ENCODE results near the gene AK5. TPM values are rescaled to one million over a fixed set of nuclear protein-coding genes. Genes with fewer than 3 reads are reported as not detected.

Gene AK5
- total and polyA plus RNA-seq, 2 of the 4 experiments (the other 2 are of a cell fraction) = 22.5 to 25.8 TPM

DNA sequence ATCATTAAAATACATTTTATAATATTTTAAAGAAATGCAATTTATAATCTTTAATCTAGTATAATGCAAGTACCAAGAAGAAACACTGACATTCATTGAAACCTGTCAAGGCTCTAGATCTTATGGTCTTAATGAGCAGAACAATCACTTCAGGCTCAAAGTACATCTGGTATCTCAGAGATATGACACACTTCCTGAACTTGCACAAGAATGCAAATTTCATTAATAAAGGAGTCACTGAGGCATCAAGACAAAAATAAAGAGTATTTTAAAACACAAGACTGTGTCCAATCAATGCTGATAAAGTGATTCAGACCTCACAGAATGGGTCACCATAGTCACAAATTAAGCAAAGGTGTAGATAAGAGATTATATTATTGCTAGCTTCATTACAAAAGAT lies 178.1 kb downstream of the AK5 start:
- H3K9me3 ChIP-seq (ENCODE audit: control insufficient read depth, insufficient read depth, low read length) = 0 out of 2 replicates have a peak, but pooled peaks cover 2% of the 10 kb centered on the region
- TF ChIP-seq NFE2L2 (IDR thresholded peaks at IDR 0.05; ENCODE audit: low read depth, low read length) (no peak), MAZ (IDR thresholded peaks at IDR 0.05; ENCODE audit: borderline replicate concordance, low read depth, low read length) (no peak), CEBPB (IDR thresholded peaks at IDR 0.05; ENCODE audit: low read depth, low read length) (peak; percentile 75), RCOR1 (IDR thresholded peaks at IDR 0.05; ENCODE audit: insufficient replicate concordance, low read length) (no peak), RAD21 (IDR thresholded peaks at IDR 0.05; ENCODE audit: low read length) (no peak), FOS (IDR thresholded peaks at IDR 0.05; ENCODE audit: low read depth, low read length) (no peak), MXI1 (IDR thresholded peaks at IDR 0.05; ENCODE audit: borderline replicate concordance, low read depth, low read length) (no peak)
- TF ChIP-seq, protein P1, sequence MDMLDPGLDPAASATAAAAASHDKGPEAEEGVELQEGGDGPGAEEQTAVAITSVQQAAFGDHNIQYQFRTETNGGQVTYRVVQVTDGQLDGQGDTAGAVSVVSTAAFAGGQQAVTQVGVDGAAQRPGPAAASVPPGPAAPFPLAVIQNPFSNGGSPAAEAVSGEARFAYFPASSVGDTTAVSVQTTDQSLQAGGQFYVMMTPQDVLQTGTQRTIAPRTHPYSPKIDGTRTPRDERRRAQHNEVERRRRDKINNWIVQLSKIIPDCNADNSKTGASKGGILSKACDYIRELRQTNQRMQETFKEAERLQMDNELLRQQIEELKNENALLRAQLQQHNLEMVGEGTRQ (IDR thresholded peaks at IDR 0.05; ENCODE audit: low read depth, low read length) = no peak
- TF ChIP-seq, protein P2, sequence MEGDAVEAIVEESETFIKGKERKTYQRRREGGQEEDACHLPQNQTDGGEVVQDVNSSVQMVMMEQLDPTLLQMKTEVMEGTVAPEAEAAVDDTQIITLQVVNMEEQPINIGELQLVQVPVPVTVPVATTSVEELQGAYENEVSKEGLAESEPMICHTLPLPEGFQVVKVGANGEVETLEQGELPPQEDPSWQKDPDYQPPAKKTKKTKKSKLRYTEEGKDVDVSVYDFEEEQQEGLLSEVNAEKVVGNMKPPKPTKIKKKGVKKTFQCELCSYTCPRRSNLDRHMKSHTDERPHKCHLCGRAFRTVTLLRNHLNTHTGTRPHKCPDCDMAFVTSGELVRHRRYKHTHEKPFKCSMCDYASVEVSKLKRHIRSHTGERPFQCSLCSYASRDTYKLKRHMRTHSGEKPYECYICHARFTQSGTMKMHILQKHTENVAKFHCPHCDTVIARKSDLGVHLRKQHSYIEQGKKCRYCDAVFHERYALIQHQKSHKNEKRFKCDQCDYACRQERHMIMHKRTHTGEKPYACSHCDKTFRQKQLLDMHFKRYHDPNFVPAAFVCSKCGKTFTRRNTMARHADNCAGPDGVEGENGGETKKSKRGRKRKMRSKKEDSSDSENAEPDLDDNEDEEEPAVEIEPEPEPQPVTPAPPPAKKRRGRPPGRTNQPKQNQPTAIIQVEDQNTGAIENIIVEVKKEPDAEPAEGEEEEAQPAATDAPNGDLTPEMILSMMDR (conservative IDR thresholded peaks at IDR 0.05; ENCODE audit: low read depth, low read length) = no peak
- H3K4me2 ChIP-seq (ENCODE audit: low read depth, low read length) = peak overlapping the region; percentile 52; the same call in 1 of the 2 replicates
- H3K56ac ChIP-seq (ENCODE audit: extremely low read depth, insufficient read depth, low read length) = no peak overlapping the region
- ChIA-PET CTCF (no interaction called here), POLR2A (ENCODE audit: unreplicated experiment) (no interaction called here)
- in situ Hi-C loops (cut with MboI; ENCODE audit: low sequenced_read_pairs) (no loop called here), intact Hi-C loops (cut with micrococcal nuclease) (no loop called here), dilution Hi-C loops (cut with HindIII; ENCODE audit: low sequenced_read_pairs, unreplicated experiment) (no loop called here)
- peak; percentile 46 for DNase-seq
- no peak overlapping the region for H3K9ac ChIP-seq (ENCODE audit: low read depth, low read length)
- H2BK5ac ChIP-seq (ENCODE audit: low read depth, low read length, poor library complexity, severe bottlenecking) = peak overlapping the region; percentile 84
- H3K4ac ChIP-seq (ENCODE audit: low read depth, low read length) = peak overlapping the region; percentile 8; the same call in 1 of the 2 replicates
- peaks cover 0 to 17% of the 10 kb centered on the region in 2 experiments; a peak in 1 of 4 replicates for H3K79me1 ChIP-seq (ENCODE audit: low read depth in 1 of 2, low read length in 2 of 2)
- no peak overlapping the region for H4K91ac ChIP-seq (ENCODE audit: insufficient read depth, low read depth, low read length)
- no peak overlapping the region for H2AK5ac ChIP-seq (ENCODE audit: low read depth, low read length)
- peak; percentile 60 for ATAC-seq (ENCODE audit: low read depth)
- H4K8ac ChIP-seq (ENCODE audit: low read depth in 2 of 2, low read length in 2 of 2) = no peak overlapping the region; a peak in 2 of 4 replicates
- no peak overlapping the region for H4K5ac ChIP-seq (ENCODE audit: low read depth, low read length)
- H3K9me1 ChIP-seq (ENCODE audit: insufficient read depth, low read length) = peaks cover 10% of the 10 kb centered on the region
- no peak overlapping the region for H3K18ac ChIP-seq (ENCODE audit: low read depth, low read length)
- H2AK9ac ChIP-seq (replicated peaks; ENCODE audit: low read depth, low read length, poor library complexity) = no peak overlapping the region
- no peaks in the 10 kb centered on the region for H4K20me1 ChIP-seq (ENCODE audit: insufficient read depth, low read length)
- H3K4me1 ChIP-seq (ENCODE audit: control insufficient read depth, insufficient read depth, low read length) = peaks cover 6% of the 10 kb centered on the region; the same call in 1 of the 2 replicates
- H2BK20ac ChIP-seq (ENCODE audit: low read depth, low read length) = no peak overlapping the region
- H3K36me3 ChIP-seq (ENCODE audit: control insufficient read depth, insufficient read depth, low read length) = no peaks in the 10 kb centered on the region
- H3K4me3 ChIP-seq (ENCODE audit: insufficient read depth, low read depth, low read length) = no peak overlapping the region
- no peak overlapping the region for H2BK15ac ChIP-seq (ENCODE audit: low read depth, low read length)
- no peaks in the 10 kb centered on the region for H3K27me3 ChIP-seq (ENCODE audit: control insufficient read depth, insufficient read depth, low read length)
- no peak overlapping the region for H3K27ac ChIP-seq (ENCODE audit: insufficient read depth, low read length)
- H2AFZ ChIP-seq (replicated peaks; ENCODE audit: low read length, poor library complexity) = no peak overlapping the region
- peak overlapping the region; percentile 27; the same call in 1 of the 2 replicates for H3K14ac ChIP-seq (replicated peaks; ENCODE audit: low read depth, low read length)
- H3K23ac ChIP-seq (ENCODE audit: low read depth, low read length) = no peak overlapping the region
- H2BK120ac ChIP-seq (ENCODE audit: low read depth, low read length) = peak overlapping the region; percentile 47; the same call in 1 of the 2 replicates
- no TSS peak for BruUV-seq (replicated peaks)
